Measurements from ENCODE around the gene MSMB.

DNA sequence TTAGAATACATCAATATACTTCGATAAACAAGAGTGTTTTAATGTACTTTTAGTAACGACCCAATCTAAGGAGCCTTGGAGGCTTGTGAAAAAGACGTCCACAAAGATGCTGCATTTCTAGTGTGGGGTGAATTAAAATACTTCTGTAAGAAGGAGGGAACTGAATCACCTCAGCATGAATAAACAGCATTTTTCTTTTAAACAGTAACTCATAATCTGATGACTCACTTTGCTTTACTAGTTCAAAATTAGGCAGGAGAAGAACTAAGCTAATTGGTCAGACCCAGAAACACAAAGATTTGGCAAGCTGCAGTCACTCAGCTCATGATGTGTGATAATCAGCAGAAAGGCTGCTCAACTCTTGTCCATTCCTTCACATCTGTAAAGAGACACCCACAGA lies 39.9 kb downstream of the MSMB start:
- TF ChIP-seq GABPB1 (CRISPR knock-in tag; IDR thresholded peaks at IDR 0.05) (no peak), ZNF589 (CRISPR knock-in tag; IDR thresholded peaks at IDR 0.05; ENCODE audit: low read depth) (no peak), POLR2A (conservative IDR thresholded peaks at IDR 0.05) (no peak)
